Astrocyte of the spinal cord (primary cell): ENCODE data around the gene RIMS3.

Source experiments
- DNase-seq: peaks from one replicate; pipeline ENCODE4 v3.0.0; 2011; ENCODE audit warnings: low read depth, low spot score
- H3K4me3 ChIP-seq: 2 replicates; pipeline ENCODE4 v1.5.1; 2011; ENCODE audit warnings: low read depth, mild to moderate bottlenecking, low read length, moderate library complexity
- CTCF ChIP-seq: IDR thresholded peaks from 2 replicates; pipeline ENCODE4 v1.5.1; 2012; ENCODE audit warnings: low read depth, mild to moderate bottlenecking, low read length, inconsistent platforms
- in situ Hi-C: cut with HindIII; loops from 2 replicates; pipeline ENCODE4 v1.10.0; 2017; ENCODE audit warnings: low sequenced_read_pairs

RIMS3 gene

GRCh38 chr1:40664167-40664537 lies 1.3 kb downstream of the RIMS3 start:
- no peak overlapping the region for H3K4me3 ChIP-seq
- no peak for DNase-seq
- TF ChIP-seq CTCF = no peak
- in situ Hi-C loops = no loop called here

GRCh38 chr1:40663324-40664166 lies 1.9 kb downstream of the RIMS3 start:
- in situ Hi-C loops = no loop called here
- no peak overlapping the region for H3K4me3 ChIP-seq
- no peak for DNase-seq
- no peak for TF ChIP-seq CTCF

DNA sequence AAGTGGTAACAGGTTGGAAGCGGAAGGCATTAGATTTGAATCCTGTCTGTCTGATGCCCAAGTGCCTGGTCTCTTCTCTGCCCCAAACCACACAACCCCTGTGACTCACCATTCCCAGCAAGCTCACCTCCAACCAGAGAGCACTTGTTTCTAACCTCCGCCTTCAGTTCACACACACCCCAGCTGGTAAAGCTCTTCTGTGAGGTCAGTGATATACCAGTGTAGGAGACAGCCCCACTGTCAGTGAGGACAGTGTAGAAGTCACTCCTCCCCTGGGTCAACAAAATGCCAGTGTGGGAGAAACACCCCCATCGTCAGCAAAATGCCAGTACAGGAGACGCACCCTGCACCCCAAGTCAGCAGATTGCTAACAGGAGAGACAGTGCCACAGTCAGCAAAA lies 2.6 kb downstream of the RIMS3 start:
- in situ Hi-C loops = no loop called here
- TF ChIP-seq CTCF = no peak
- peak; percentile 9 for DNase-seq

GRCh38 chr1:40662151-40662550 lies 3.3 kb downstream of the RIMS3 start:
- in situ Hi-C loops = no loop called here
- no peak for DNase-seq
- no peak for TF ChIP-seq CTCF
- H3K4me3 ChIP-seq = no peak overlapping the region

More for the DNA sequence above, 2.6 kb downstream of the RIMS3 start:
- no peak overlapping the region for H3K4me3 ChIP-seq

DNA sequence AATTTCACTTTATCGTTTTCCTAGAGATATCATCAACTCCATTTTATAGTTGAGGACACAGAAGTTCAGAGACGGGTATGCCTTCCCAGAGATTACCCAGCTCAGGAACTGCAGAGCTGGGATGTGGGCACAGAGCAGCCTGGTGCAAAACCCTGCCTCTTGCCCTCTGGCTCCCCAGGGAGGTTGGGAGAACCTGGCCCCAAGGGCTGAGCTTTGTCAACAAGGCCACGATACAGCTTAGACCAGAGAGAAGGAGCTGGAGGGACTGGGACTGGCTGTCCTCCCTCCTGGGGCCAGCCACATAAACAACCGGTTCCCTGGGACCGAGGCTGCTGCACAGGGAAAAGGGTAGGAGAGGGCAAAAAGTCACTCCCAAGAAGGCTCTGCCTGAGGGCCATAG lies 3.8 kb downstream of the RIMS3 start:
- DNase-seq = no peak
- no peak overlapping the region for H3K4me3 ChIP-seq
- no peak for TF ChIP-seq CTCF
- in situ Hi-C loops = no loop called here

- no peak for TF ChIP-seq CTCF
- no peak for DNase-seq
- in situ Hi-C loops = no loop called here
- H3K4me3 ChIP-seq = no peak overlapping the region
Observed at GRCh38 chr1:40659649-40659947, 5.9 kb downstream of the RIMS3 start.
